GM19324 (cell line): Measurements from ENCODE around the gene CATSPERD.
"Not testable (repeated sequence)": the region's sequence is repeated elsewhere in the genome, so short reads cannot be mapped to it uniquely, and the experiment has no call there.

Source experiments
- ATAC-seq: cut with Tn5 transposase; IDR thresholded peaks from one replicate; pipeline ENCODE4 v1.9.1; 2021; ENCODE audit warnings: mild to moderate bottlenecking, moderate library complexity; ENCODE audit not compliant: unreplicated experiment, low FRiP score

CATSPERD gene

GRCh38 chr19:5686326-5686646 lies 34.2 kb upstream of the CATSPERD start:
- no peak for ATAC-seq

DNA sequence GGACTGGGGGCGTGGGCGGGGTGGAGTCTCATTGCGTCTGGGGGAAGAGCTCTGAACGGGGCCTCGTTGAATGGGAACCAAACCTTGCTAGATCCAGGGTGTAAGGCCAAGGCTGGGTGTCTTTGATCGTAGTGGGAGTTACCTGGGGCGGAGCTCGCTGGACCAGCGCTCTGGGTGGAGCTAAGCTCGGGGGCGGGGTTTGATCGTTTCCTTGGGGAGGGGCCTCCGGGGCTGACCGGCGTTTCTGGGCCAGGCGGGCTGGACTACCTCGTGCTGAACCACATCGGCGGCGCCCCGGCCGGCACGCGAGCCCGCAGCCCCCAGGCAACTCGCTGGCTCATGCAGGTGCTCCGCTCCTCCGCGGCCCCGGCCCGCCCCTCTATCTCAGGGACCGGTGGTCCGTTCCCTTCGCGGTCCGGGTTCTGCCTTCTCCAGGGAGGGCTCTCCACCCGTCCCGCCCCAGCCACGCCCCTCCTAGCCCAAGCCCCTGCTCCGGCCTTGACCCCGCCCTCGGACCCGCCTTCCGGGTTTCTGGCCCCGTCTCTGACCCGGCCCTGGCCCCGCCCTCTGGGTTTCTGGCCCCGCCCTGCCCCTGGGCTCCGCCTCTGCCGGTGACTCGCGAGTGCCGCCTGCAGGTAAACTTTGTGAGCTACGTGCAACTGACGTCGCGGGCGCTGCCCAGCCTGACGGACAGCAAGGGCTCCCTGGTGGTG lies 33.6 kb upstream of the CATSPERD start:
- ATAC-seq = peak; percentile 63

DNA sequence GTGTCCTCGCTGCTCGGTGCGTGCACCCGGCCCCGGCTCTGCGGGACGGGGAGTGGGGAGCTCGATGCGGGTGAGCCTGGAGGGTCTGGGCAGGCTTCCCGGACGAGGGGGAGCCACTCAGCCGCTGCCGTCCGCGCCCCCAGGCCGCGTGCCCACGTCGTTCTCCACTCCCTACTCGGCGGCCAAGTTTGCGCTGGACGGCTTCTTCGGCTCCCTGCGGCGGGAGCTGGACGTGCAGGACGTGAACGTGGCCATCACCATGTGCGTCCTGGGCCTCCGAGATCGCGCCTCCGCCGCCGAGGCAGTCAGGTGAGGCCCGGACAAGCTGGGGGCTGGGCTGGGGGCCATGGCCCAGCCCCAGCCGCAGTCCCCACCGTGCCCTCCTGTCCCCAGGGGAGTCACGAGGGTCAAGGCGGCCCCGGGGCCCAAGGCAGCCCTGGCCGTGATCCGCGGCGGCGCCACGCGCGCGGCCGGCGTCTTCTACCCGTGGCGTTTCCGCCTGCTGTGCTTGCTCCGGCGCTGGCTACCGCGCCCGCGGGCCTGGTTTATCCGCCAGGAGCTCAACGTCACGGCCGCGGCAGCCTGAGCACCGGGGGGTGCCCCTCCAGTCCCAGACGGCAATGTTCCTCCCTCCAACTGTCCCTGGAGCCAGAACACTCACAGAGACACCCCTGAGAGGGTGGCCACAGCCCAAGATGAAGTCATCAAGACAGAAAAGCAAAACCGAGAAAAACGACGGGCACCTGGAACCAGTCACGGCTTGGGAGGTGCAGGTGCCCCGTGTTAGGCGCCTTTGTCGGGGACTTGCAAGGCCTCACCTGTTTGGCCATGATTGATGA lies 32.9 kb upstream of the CATSPERD start:
- ATAC-seq = no peak

- ATAC-seq = not testable (repeated sequence)
These were observed 32.1 kb upstream of the CATSPERD start for GRCh38 chr19:5688262-5688881.

- ATAC-seq = peak; percentile 44
These were observed 30.1 kb upstream of the CATSPERD start, which contains the start of gene RPL36 for GRCh38 chr19:5690125-5690954. Gene RPL36 (plus strand): TSS chr19:5690295. CDS start chr19:5690508, 213 bp downstream.

GRCh38 chr19:5690955-5691821 lies 29.2 kb upstream of the CATSPERD start:
- no peak for ATAC-seq

DNA sequence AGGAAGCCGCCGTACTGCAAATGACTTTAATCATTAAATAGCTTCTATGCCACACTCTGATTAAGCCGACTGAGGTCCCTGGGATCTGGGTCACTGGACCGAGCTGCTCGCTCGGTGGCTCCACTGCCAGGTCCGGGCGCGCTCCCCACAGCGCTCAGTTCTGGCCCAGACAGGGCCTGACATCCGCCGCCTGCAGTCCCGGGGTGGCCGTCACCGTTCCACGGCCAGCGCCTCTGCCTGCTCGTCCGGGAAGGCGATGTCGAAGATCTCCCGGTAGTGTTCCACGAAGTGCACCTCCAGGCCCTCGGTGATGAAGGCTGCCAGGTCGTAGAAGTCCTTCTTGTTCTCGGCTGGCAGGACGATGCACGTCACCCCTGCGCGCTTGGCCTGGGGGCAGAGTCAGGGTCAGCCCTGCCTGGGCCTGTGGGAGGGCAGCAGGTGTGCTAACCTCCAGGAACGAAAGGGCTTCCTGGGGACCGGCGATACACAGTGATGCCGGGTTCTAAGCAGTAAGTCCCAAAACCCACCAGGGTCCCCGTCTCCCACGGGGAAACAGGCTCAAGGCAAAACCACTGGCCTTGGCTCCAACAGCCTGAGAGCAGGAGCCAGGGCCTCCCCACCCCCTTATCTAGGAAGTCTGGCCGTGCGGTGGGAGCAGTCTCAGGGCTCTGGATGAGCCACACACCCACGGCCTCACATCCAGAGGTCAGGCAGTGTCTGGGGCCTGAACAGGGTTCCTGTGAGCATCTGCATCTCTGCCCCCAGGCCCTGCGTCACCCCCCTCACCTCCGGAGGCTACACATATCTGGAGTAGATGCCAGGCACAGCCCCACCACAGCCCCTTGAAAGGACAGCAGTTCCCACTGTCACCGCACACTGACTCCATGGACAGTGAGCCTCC lies 28.4 kb upstream of the CATSPERD start:
- ATAC-seq = no peak

DNA sequence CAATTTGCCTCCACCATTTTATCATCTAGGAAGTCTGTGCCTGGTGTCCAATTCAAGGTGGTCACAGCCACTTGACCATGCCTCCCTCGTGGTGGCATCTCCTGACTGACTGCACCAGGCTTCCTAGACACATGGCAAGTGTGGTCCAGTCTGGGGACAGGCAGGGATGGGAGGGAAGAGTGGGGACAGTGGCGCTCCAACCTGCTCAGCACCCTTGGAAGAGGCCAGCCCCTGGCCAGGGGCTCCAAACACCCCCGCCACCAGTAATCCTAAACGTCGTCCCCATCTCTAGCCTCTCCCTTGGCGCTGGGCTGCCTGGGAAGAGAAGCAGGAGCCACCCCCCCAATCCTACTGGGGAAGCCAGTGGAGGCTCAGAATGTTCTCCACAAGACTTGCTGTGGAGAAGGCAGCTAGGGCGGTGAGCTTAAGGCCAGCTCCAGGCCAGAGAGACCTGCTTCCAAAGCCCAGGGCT lies 27.7 kb upstream of the CATSPERD start:
- ATAC-seq = no peak

DNA sequence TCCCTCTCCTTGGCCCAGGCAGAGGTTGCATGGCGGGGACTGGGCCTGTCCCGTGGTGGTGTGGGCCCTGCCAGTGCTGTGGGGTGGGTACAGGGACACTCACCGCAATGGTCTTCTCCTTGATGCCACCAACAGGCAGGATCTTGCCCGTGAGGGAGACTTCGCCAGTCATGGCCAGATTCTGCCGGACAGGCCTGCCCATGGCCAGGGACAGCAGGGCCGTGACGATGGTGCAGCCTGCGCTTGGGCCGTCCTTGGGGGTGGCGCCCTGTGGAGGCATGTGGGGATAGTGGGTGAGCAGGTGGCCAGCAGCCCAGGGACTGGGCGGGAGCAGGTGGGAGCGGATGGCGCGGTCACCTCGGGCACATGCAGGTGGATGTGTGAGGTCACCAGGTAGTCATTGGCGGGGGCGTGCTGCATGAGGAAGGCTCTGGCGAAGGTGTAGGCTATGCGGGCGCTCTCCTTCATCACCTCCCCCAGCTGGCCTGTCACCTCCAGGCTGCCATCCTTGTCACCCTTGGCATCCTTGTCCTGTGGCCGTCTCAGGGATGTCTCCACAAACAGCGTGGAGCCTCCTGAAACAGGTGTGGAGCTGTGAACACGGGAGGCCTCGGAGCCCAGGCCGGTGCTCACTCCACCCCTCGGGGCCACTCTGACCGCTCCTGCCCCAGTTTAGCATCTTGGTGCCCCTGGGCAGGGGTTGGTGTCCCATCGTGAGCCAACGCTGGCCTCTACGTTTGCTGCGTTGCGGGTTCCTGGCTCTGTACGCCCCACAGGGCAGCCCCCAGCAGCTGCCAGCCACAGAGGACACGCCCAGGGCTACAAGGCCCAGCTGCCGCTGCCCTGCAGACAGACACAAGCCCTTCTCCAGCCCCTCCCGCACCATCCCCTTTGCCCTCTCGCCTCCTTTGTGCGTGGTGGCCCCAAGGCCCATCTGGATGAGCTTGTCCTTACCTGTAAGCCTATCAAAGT lies 27.0 kb upstream of the CATSPERD start:
- no peak for ATAC-seq

DNA sequence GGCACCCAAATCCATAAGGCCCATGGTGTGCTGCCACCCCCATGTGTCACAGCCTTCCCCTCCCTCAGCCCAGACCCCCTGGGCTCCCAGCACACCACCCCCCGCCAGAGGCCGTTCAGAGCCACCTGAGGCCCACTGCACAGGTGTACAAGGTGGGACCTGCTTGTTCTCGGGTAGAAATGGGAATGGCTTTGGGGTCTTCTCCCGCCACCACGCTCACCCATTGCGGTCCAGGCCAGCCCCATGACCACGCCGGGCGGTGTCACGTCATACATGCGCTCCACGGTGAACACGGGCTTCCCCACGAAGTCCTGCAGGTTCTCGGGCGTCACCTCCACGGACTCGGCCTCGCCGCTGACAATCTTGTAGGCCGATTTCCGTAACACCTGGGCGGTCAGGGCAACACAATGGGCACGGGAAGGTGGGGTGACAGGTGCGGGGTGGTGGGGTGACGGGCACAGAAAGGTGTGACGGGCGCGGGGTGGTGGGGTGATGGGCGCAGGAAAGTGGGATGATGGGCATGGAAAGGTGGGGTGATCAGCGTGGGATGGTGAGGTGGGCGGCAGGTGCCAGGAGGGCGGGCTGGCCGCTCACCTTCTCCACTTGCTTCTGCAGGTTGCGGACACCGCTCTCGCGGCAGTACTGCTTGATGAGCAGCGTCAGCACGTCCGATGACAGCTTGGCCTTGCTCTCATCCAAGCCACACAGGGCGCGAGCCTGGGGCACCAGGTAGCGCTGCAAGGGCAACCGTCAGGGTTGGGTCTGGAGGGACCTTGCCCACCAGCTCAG lies 26.1 kb upstream of the CATSPERD start:
- ATAC-seq = no peak

DNA sequence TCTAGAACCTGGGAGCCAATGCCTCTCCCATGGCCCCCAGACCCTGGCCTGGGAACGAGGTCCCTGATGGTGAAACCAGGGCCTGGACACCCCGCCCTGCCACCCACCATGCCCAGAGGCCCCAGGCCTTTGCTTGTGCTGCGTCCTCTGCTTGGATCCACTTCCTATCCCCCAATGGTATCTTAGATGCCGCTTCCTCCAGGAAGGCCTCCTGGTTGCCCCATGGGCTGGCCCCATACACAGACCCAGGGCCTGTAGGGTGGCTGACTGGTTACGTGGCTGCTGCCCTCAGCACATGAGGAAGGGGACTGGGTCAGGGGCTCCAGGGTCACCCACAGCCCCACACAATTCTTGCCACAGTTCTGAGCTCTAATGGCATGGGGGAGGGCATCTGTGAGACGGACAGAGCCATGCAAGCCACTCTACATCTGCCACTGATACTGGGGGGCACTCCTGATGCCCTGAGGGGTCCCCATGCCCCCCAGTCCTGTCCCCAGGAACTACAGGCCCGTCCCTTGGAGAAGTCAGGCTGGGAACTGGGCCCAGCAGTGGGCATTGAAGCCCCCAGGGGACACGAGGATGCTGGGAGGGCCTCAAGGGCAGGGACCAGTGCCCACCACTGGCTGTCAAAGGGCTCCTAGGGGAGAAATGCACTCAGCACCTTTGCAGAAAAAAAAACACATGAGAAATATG lies 25.3 kb upstream of the CATSPERD start:
- ATAC-seq = no peak

DNA sequence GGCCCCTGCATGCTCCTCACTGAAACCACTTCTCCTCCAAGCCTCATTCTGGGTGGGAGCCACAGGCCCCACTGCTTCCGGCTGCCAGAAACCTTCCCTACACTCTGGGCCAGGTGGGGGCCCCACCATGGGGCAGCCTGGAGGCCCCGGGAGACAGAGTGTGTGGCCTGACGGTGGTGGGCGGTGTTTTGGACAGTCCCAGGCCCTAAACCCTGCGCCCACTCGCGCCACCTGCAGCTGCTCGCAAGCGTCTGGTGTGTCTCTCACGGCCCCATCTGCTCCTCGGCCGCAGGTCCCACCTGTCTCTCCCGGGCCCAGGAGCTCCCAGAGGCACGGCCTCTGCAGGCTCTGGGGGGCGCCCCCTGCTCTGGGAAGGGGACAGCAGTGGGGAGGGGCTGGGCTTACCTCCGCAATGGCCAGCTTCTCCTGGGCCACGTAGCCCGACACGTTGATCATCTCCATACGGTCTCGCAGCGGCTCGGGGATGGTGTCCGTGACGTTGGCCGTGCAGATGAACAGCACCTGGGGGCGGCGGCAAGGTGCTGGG lies 24.7 kb upstream of the CATSPERD start:
- ATAC-seq = no peak

GRCh38 chr19:5696196-5697021 lies 24.0 kb upstream of the CATSPERD start:
- no peak for ATAC-seq

GRCh38 chr19:5697022-5697889 lies 23.2 kb upstream of the CATSPERD start:
- no peak for ATAC-seq
